Spleen (tissue), 13 donors: Measurements from ENCODE around the gene EXOSC5. TPM values are rescaled to one million over a fixed set of nuclear protein-coding genes. Genes with fewer than 3 reads are reported as not detected.

Experiments
- DNase-seq: peaks from one replicate; pipeline ENCODE4 v3.0.0-alpha.2; 2020
- H3K27ac ChIP-seq, 8 donors: fragments of 200-600 bp; sonication (generic) in 7 of 8; 1 replicate in 4 of 8; 2 replicates in 4 of 8; pipeline versions ENCODE4 v1.5.0 to v1.8.0; 2016 to 2021; ENCODE audit warnings: inconsistent platforms in 4 of 8, mild to moderate bottlenecking in 4 of 8, moderate library complexity in 1 of 8
- H3K27me3 ChIP-seq, 7 donors: fragments of 200-600 bp; sonication (generic) in 6 of 7; replicated peaks in 1 of 7; 1 replicate in 4 of 7; 2 replicates in 3 of 7; pipeline versions ENCODE4 v1.5.0 to v1.8.0; 2016 to 2021; ENCODE audit warnings: inconsistent platforms in 3 of 7, mild to moderate bottlenecking in 1 of 7
- H3K36me3 ChIP-seq, 6 donors: fragments of 200-600 bp; sonication (generic) in 5 of 6; 1 replicate in 4 of 6; 2 replicates in 2 of 6; pipeline versions ENCODE4 v1.5.0 to v1.8.0; 2016 to 2021; ENCODE audit warnings: inconsistent platforms in 2 of 6
- H3K4me1 ChIP-seq, 6 donors: fragments of 200-600 bp; sonication (generic) in 5 of 6; 1 replicate in 3 of 6; 2 replicates in 3 of 6; pipeline versions ENCODE4 v1.5.0 to v1.8.0; 2016 to 2021; ENCODE audit warnings: inconsistent platforms in 3 of 6
- H3K4me3 ChIP-seq, 8 donors: fragments of 200-600 bp; sonication (generic) in 7 of 8; 1 replicate in 4 of 8; 2 replicates in 4 of 8; pipeline versions ENCODE4 v1.5.0 to v1.8.0; 2016 to 2021; ENCODE audit warnings: inconsistent platforms in 4 of 8, mild to moderate bottlenecking in 4 of 8, moderate library complexity in 2 of 8
- H3K9me3 ChIP-seq, 8 donors: fragments of 200-600 bp; sonication (generic) in 7 of 8; 1 replicate in 4 of 8; 2 replicates in 4 of 8; pipeline versions ENCODE4 v1.5.0 to v1.8.0; 2016 to 2021; ENCODE audit warnings: inconsistent platforms in 4 of 8
- POLR2A ChIP-seq, 3 donors: fragments of 450-650 bp; IDR thresholded peaks; one replicate each; pipeline ENCODE4 v1.5.1; 2017; ENCODE audit warnings: antibody characterized with exemption in 3 of 3, mild to moderate bottlenecking in 1 of 3
- POLR2AphosphoS5 ChIP-seq, 3 donors: sonication (generic); formaldehyde crosslinking; IDR thresholded peaks; one replicate each; pipeline ENCODE4 v1.5.1; 2017; ENCODE audit warnings: antibody characterized with exemption in 3 of 3
- WGBS, 5 donors: extraction: QIAGEN DNeasy Blood & Tissue Kit in 3 of 5; methylation state at CpG; one replicate each; pipeline versions ENCODE4 v1.1.5 to v1.1.7; 2013 to 2018; 5-methylcytosine and 5-hydroxymethylcytosine counted together
- intact Hi-C: fragments of 100-400 bp; cut with DNase I; formaldehyde crosslinking; loops from one replicate; pipeline ENCODE4 v1.15.0; 2023; ENCODE audit warnings: low total_unique reads
- long read RNA-seq, 2 donors: transcript quantifications; one replicate each; lab custom pipeline, GENCODE V29; 2026
- polyA plus RNA-seq, 3 donors: library from polyadenylated mRNA; stranded (reverse); fragments of 200-250 nt; gene quantifications; one replicate each; pipeline ENCODE4 v1.2.1, GENCODE V29; 2013
- total RNA-seq, 7 donors: library from RNA; depleted of rRNA in 3 of 7; stranded (reverse); fragments of >200 nt in 3 of 7; fragmentation: NEBNext Ultra II Directional in 4 of 7; extraction: Animal tissue kit (Norgen Biotek cat#: 25700) in 4 of 7; gene quantifications; one replicate each; pipeline versions ENCODE4 v1.1.0 to v1.2.1, GENCODE V29; 2016 to 2021
- TF ChIP-seq, protein P1 (sequence below), 11 experiments: fragments of 200-600 bp in 7 of 11; fragments of 450-650 bp in 4 of 11; sonication (generic) in 4 of 11; IDR thresholded peaks in 8 of 11; conservative IDR thresholded peaks in 3 of 11; 1 replicate in 7 of 11; 2 replicates in 4 of 11; pipeline versions ENCODE4 v1.4.0 to v1.8.0; 2016 to 2021; ENCODE audit warnings: antibody characterized with exemption in 11 of 11, inconsistent platforms in 4 of 11, mild to moderate bottlenecking in 1 of 11
- donor health status: healthy with polysubstance abuse.
- donor health status: DM: no; HTN: no; CAD: no; lungs with moderate emphysema.
- donor health status: DM: no; HTN: no; CAD: no.
- donor health status: Bipolar disorder and iron deficiency.
- donor health status: healthy.
- donor health status: DM: no; HTN: no; CAD: no.
- donor health status: DM: yes; HTN: yes; CAD: no.

EXOSC5 gene
- total RNA-seq (10 to 100 TPM; 10.1 to 21.0 (median 14.0) TPM), polyA plus RNA-seq (10 to 100 TPM; 32.1 to 53.8 (median 42.3) TPM)
- long read RNA-seq, donor 1, transcript EXOSC5-201 (6 exons, 1,118 nt), result major isoform, 14 of 14 reads
- long read RNA-seq, donor 1, partial matches to known transcripts, result 0 of 14 reads
- long read RNA-seq, donor 1, other reads (novel, unspliced or antisense), result 0 of 14 reads
- long read RNA-seq, donor 2, transcript EXOSC5-201 (6 exons, 1,118 nt), result major isoform, 12 of 12 reads
- long read RNA-seq, donor 2, partial matches to known transcripts, result 0 of 12 reads
- long read RNA-seq, donor 2, other reads (novel, unspliced or antisense), result 0 of 12 reads

- peak within 1 kb of the TSS; percentile 69 to 100 (median 90) for H3K4me3 ChIP-seq
- peaks cover 14 to 80% (median 47%) of the 10 kb centered on the region in 6 donors for H3K4me1 ChIP-seq
- TF ChIP-seq POLR2A (IDR thresholded peaks at IDR 0.05) (no peak), POLR2AphosphoS5 (IDR thresholded peaks at IDR 0.05) (peak; percentile 86 to 96 (median 90))
- TF ChIP-seq, protein P1, sequence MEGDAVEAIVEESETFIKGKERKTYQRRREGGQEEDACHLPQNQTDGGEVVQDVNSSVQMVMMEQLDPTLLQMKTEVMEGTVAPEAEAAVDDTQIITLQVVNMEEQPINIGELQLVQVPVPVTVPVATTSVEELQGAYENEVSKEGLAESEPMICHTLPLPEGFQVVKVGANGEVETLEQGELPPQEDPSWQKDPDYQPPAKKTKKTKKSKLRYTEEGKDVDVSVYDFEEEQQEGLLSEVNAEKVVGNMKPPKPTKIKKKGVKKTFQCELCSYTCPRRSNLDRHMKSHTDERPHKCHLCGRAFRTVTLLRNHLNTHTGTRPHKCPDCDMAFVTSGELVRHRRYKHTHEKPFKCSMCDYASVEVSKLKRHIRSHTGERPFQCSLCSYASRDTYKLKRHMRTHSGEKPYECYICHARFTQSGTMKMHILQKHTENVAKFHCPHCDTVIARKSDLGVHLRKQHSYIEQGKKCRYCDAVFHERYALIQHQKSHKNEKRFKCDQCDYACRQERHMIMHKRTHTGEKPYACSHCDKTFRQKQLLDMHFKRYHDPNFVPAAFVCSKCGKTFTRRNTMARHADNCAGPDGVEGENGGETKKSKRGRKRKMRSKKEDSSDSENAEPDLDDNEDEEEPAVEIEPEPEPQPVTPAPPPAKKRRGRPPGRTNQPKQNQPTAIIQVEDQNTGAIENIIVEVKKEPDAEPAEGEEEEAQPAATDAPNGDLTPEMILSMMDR (IDR thresholded peaks at IDR 0.05 in 8 of 11, conservative IDR thresholded peaks at IDR 0.05 in 3 of 11), result peak in 3 of 11 experiments; percentile 27 to 48 (median 40)
- H3K9me3 ChIP-seq, result no peaks in the 10 kb centered on the region
- no peaks in the 10 kb centered on the region for H3K27me3 ChIP-seq
- intact Hi-C loops, result no loop called here
- WGBS, 5 donors, result 0 to 1% (median 0%) methylated on average over 33 to 50 of the region's 50 CpGs
- peak; percentile 99 for DNase-seq
- H3K27ac ChIP-seq, result peak within 1 kb of the TSS; percentile 83 to 98 (median 95)
- H3K36me3 ChIP-seq, result peaks cover 0 to 29% (median 6%) of the 10 kb centered on the region in 6 donors
Observed at GRCh38 chr19:41397086-41398049, at the start of gene EXOSC5, which contains the start of gene BCKDHA. EXOSC5 (minus strand) TSS chr19:41397359; CDS start chr19:41397328, 31 bp downstream. BCKDHA (plus strand) TSS chr19:41397818; CDS start chr19:41397828, 10 bp downstream.

- TF ChIP-seq POLR2A (IDR thresholded peaks at IDR 0.05), result no peak
- TF ChIP-seq, protein P1 (IDR thresholded peaks at IDR 0.05 in 8 of 11, conservative IDR thresholded peaks at IDR 0.05 in 3 of 11), result no peak
- no peak for TF ChIP-seq POLR2AphosphoS5 (IDR thresholded peaks at IDR 0.05)
- Histone ChIP-seq H3K36me3 (no peaks in the 10 kb centered on the region), H3K27me3 (peaks cover 0 to 8% (median 0%) of the 10 kb centered on the region in 7 donors), H3K4me3 (no peak overlapping the region), H3K4me1 (peaks cover 6 to 28% (median 14%) of the 10 kb centered on the region in 6 donors), H3K27ac (no peak overlapping the region), H3K9me3 (no peaks in the 10 kb centered on the region)
- 68 to 83% (median 70%) methylated on average over 5 of the region's 5 CpGs for WGBS, 5 donors
- intact Hi-C loops, result no loop called here
- no peak for DNase-seq
Observed at GRCh38 chr19:41445575-41445974, 48.4 kb upstream of the EXOSC5 start.

- 78 to 83% (median 78%) methylated on average over 6 of the region's 6 CpGs for WGBS, 5 donors
- intact Hi-C loops, result no loop called here
- DNase-seq, result no peak
Observed at GRCh38 chr19:41443813-41444455, 46.8 kb upstream of the EXOSC5 start.

More at GRCh38 chr19:41443813-41444455, 46.8 kb upstream of the EXOSC5 start:
- no peaks in the 10 kb centered on the region for H3K9me3 ChIP-seq
- H3K27me3 ChIP-seq, result peaks cover 0 to 8% (median 0%) of the 10 kb centered on the region in 7 donors
- H3K27ac ChIP-seq, result no peak overlapping the region
- H3K36me3 ChIP-seq, result no peaks in the 10 kb centered on the region
- peaks cover 4 to 29% (median 17%) of the 10 kb centered on the region in 6 donors for H3K4me1 ChIP-seq
- no peak for TF ChIP-seq POLR2AphosphoS5 (IDR thresholded peaks at IDR 0.05)
- TF ChIP-seq, protein P1 (IDR thresholded peaks at IDR 0.05 in 8 of 11, conservative IDR thresholded peaks at IDR 0.05 in 3 of 11), result no peak
- TF ChIP-seq POLR2A (IDR thresholded peaks at IDR 0.05), result no peak
- no peak overlapping the region for H3K4me3 ChIP-seq
